Activated CD8-positive, alpha-beta T cell treated with anti-CD3 and anti-CD28 coated beads for 36 hours (primary cell): ENCODE data around the gene RADIL. TPM values are rescaled to one million over a fixed set of nuclear protein-coding genes. Genes with fewer than 3 reads are reported as not detected.

Experiments used
- ATAC-seq: fragments of 200-7000 bp; cut with Tn5 transposase; one replicate; pipeline ENCODE4 v1.10.0; 2021; ENCODE audit warnings: mild to moderate bottlenecking, moderate library complexity
- CTCF ChIA-PET: fragments of 350-600 bp; sonication (Branson Sonifier 250); formaldehyde crosslinking; loops from one replicate; lab custom pipeline; 2021; ENCODE audit warnings: antibody characterized with exemption; lab: Charles Lee
- POLR2A ChIA-PET: fragments of 350-600 bp; sonication (Branson Sonifier 250); formaldehyde crosslinking; loops from one replicate; lab custom pipeline; 2021; ENCODE audit warnings: antibody characterized with exemption; lab: Charles Lee
- DNase-seq: peaks from one replicate; pipeline ENCODE4 v3.0.0-alpha.2; 2020
- H3K27ac Mint-ChIP-seq: one replicate; pipeline ENCODE4 v1.8.0; 2021; ENCODE audit warnings: mild to moderate bottlenecking, mixed read lengths
- H3K27me3 Mint-ChIP-seq: one replicate; pipeline ENCODE4 v1.8.0; 2021; ENCODE audit warnings: mixed read lengths
- H3K36me3 Mint-ChIP-seq: one replicate; pipeline ENCODE4 v1.8.0; 2021; ENCODE audit warnings: low read depth, mixed read lengths
- H3K4me1 Mint-ChIP-seq: one replicate; pipeline ENCODE4 v1.8.0; 2021; ENCODE audit warnings: low read depth, mixed read lengths
- H3K4me3 Mint-ChIP-seq: one replicate; pipeline ENCODE4 v1.8.0; 2021; ENCODE audit warnings: mild to moderate bottlenecking, moderate library complexity, mixed read lengths
- H3K9me3 Mint-ChIP-seq: one replicate; pipeline ENCODE4 v1.8.0; 2021; ENCODE audit warnings: mixed read lengths
- CTCF ChIP-seq: fragments of 200-600 bp; IDR thresholded peaks from one replicate; pipeline ENCODE4 v1.8.0; 2022; ENCODE audit warnings: antibody characterized with exemption, mild to moderate bottlenecking
- intact Hi-C: fragments of 100-400 bp; cut with micrococcal nuclease; formaldehyde crosslinking; loops from one replicate; pipeline ENCODE4 v1.10.0; 2022
- total RNA-seq, 2 experiments: library from RNA; stranded (reverse); gene quantifications; one replicate each; pipeline ENCODE4 v1.2.3, GENCODE V29; 2021

The RADIL gene
- total RNA-seq, 2 experiments from 2014 or later: 0.65 to 0.77 TPM

GRCh38 chr7:4763091-4763793, 120.3 kb downstream of the RADIL start:
- no peaks in the 10 kb centered on the region for H3K4me1 Mint-ChIP-seq

GRCh38 chr7:4762121-4763055, 121.1 kb downstream of the RADIL start:
- intact Hi-C loops: no loop called here
- DNase-seq (no peak), ATAC-seq (no peak)
- ChIA-PET POLR2A (interaction anchor here (0.6 to 1.5 kb wide), 3 partner anchors 13 to 120 kb away, joined by 3 to 4 read pairs (median 3); partner anchors contain the start of gene AP5Z1), CTCF (no interaction called here)
- TF ChIP-seq CTCF: no peak
- Mint-ChIP-seq H3K9me3 (no peaks in the 10 kb centered on the region), H3K36me3 (peaks cover 22% of the 10 kb centered on the region), H3K4me3 (no peak overlapping the region), H3K27ac (peak overlapping the region; percentile 10), H3K27me3 (no peaks in the 10 kb centered on the region), H3K4me1 (no peaks in the 10 kb centered on the region)

More at GRCh38 chr7:4763091-4763793, 120.3 kb downstream of the RADIL start:
- no peak overlapping the region for H3K4me3 Mint-ChIP-seq
- CTCF ChIA-PET: interaction anchor here (1.4 kb wide), 1 partner anchor 8 kb away, joined by 3 read pairs; no protein-coding TSS in a partner anchor
- peaks cover 23% of the 10 kb centered on the region for H3K36me3 Mint-ChIP-seq
- H3K9me3 Mint-ChIP-seq: no peaks in the 10 kb centered on the region
- DNase-seq (no peak), ATAC-seq (no peak)
- H3K27me3 Mint-ChIP-seq: no peaks in the 10 kb centered on the region
- POLR2A ChIA-PET: interaction anchor here (1.5 kb wide), 1 partner anchor 121 kb away, joined by 3 read pairs; no protein-coding TSS in a partner anchor
- TF ChIP-seq CTCF: no peak
- H3K27ac Mint-ChIP-seq: no peak overlapping the region
- intact Hi-C loops: no loop called here

GRCh38 chr7:4760952-4761351, 122.6 kb downstream of the RADIL start:
- POLR2A ChIA-PET: no interaction called here
- Mint-ChIP-seq H3K4me3 (no peak overlapping the region), H3K27me3 (no peaks in the 10 kb centered on the region), H3K36me3 (peaks cover 24% of the 10 kb centered on the region), H3K27ac (no peak overlapping the region), H3K9me3 (no peaks in the 10 kb centered on the region), H3K4me1 (no peaks in the 10 kb centered on the region)
- DNase-seq (no peak), ATAC-seq (no peak)
- CTCF ChIA-PET: no interaction called here
- no peak for TF ChIP-seq CTCF
- intact Hi-C loops: no loop called here

GRCh38 chr7:4759211-4759610, 124.3 kb downstream of the RADIL start:
- POLR2A ChIA-PET: interaction anchor here (1.4 kb wide), 1 partner anchor 9 kb away, joined by 4 read pairs; no protein-coding TSS in a partner anchor
- Mint-ChIP-seq H3K4me1 (no peaks in the 10 kb centered on the region), H3K27me3 (no peaks in the 10 kb centered on the region), H3K27ac (no peak overlapping the region), H3K9me3 (no peaks in the 10 kb centered on the region), H3K4me3 (no peak overlapping the region), H3K36me3 (peaks cover 31% of the 10 kb centered on the region)
- CTCF ChIA-PET: interaction anchor here (1.5 kb wide), 1 partner anchor 16 kb away, joined by 4 read pairs; the partner anchor contains the start of gene AP5Z1
- TF ChIP-seq CTCF: no peak
- ATAC-seq (no peak), DNase-seq (no peak)
- intact Hi-C loops: no loop called here
